ENCODE measurements around the gene ST3GAL4. TPM values are rescaled to one million over a fixed set of nuclear protein-coding genes. Genes with fewer than 3 reads are reported as not detected.

ST3GAL4 gene
- total and polyA plus RNA-seq, 2 of the 8 experiments (the other 6 are each of a cell fraction or from before 2014, with no cell fraction given): 15.6 to 20.0 TPM

GRCh38 chr11:126327281-126328000 is 28.0 kb upstream of the ST3GAL4 start (continued):
- no peak for TF ChIP-seq EP300 (IDR thresholded peaks at IDR 0.05; ENCODE audit: borderline replicate concordance in 1 of 2, low read depth in 2 of 2, low read length in 2 of 2)
